Mesodermal cell (in vitro differentiated cells): ENCODE data around the gene TRPV5.

ENCODE experiments used
- H3K27ac ChIP-seq: 2 replicates; pipeline ENCODE4 v1.7.0; 2013; ENCODE audit warnings: mild to moderate bottlenecking, low read depth, low read length, moderate library complexity; ENCODE audit not compliant: severe bottlenecking
- H3K36me3 ChIP-seq: 2 replicates; pipeline ENCODE4 v1.7.1; 2013; ENCODE audit warnings: mild to moderate bottlenecking, low read length, moderate library complexity; ENCODE audit not compliant: control insufficient read depth, insufficient read depth
- H3K4me1 ChIP-seq: one replicate; pipeline ENCODE4 v1.7.1; 2013; ENCODE audit warnings: mild to moderate bottlenecking, low read length; ENCODE audit not compliant: insufficient read depth, control insufficient read depth, poor library complexity, severe bottlenecking
- H3K4me3 ChIP-seq: 2 replicates; pipeline ENCODE4 v1.7.0; 2013; ENCODE audit warnings: low read length, control low read depth, mild to moderate bottlenecking; ENCODE audit not compliant: insufficient read depth, poor library complexity, severe bottlenecking; ENCODE audit errors: extremely low read depth
- H3K9me3 ChIP-seq: 2 replicates; pipeline ENCODE4 v1.7.1; 2013; ENCODE audit warnings: mild to moderate bottlenecking, low read length, moderate library complexity; ENCODE audit not compliant: control insufficient read depth
- WGBS, 2 experiments: methylation state at CpG; one replicate each; pipeline ENCODE4 v1.1.5; 2013; ENCODE audit warnings: missing lambda C conversion rate in 2 of 2; ENCODE audit not compliant: insufficient coverage in 2 of 2; 5-methylcytosine and 5-hydroxymethylcytosine counted together

TRPV5 gene

GRCh38 chr7:142960955-142961512 lies 27.5 kb upstream of the TRPV5 start:
- Histone ChIP-seq H3K9me3 (no peaks in the 10 kb centered on the region), H3K4me1 (peaks cover 15% of the 10 kb centered on the region), H3K36me3 (no peaks in the 10 kb centered on the region), H3K27ac (no peak overlapping the region), H3K4me3 (no peak overlapping the region)
- 93 to 95% methylated on average over 3 of the region's 5 CpGs for WGBS, 2 experiments

- H3K36me3 ChIP-seq: no peaks in the 10 kb centered on the region
- no peak overlapping the region for H3K27ac ChIP-seq
- peaks cover 15% of the 10 kb centered on the region for H3K4me1 ChIP-seq
- H3K4me3 ChIP-seq: no peak overlapping the region
- H3K9me3 ChIP-seq: peaks cover 7% of the 10 kb centered on the region
Observed at GRCh38 chr7:142959202-142959601, 25.7 kb upstream of the TRPV5 start.

DNA sequence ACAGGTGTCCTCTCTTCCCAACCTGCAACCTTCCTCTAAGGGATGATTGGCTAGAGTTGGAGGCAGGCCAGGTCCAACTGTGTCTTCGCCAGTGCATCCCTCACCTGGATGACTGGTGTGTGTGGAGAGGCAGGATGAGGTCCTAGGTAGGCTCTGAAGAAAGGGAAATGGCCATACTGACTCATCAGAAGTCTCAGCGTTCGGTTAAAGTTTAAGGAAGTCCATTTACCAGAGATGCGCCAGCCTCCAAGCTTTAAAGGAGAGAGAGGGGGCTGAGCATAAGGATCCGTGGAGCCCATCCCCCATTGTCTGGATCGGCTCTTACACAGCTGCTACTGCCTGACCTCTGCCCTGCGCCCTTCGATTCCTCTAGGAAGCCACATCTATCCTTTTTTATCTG lies 24.2 kb upstream of the TRPV5 start:
- peaks cover 15% of the 10 kb centered on the region for H3K4me1 ChIP-seq
- WGBS, 2 experiments: 90 to 91% methylated on average over 2 to 8 of the region's 8 CpGs
- H3K36me3 ChIP-seq: no peaks in the 10 kb centered on the region
- H3K4me3 ChIP-seq: no peak overlapping the region
- H3K9me3 ChIP-seq: peaks cover 10% of the 10 kb centered on the region
- peak overlapping the region; percentile 72 for H3K27ac ChIP-seq

DNA sequence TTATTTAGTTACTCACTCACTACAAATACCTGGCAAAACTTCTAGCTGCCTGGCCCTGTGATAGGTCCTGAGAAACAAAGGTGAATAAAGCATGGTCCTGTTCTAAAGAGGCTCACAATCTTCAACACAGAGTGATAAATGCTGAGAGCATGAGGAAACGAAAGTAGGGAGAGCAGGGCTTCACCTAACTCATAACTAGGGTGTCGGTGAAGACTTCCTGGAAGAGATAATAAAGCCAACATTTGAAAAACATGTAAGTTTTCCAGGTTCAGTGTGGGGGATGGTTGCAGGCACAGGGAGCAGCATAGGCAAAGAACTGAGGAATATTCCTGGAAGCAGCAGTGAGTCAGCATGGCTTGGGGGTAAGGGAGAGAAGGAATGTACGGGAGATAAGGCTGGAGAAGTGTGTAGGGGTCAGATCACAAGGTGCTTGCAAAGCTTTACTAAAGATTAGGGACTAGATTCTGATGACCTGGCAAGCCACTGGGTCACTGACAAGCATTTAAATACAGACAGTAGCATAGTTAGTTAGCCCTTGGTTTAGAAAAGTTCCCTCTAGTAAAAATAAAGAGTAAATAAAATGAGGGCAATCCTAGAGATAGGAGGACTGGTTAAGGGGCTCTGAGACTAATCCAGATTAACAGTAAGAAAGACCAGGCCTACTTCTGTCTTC lies 23.5 kb upstream of the TRPV5 start:
- Histone ChIP-seq H3K4me1 (peaks cover 15% of the 10 kb centered on the region), H3K36me3 (no peaks in the 10 kb centered on the region), H3K4me3 (no peak overlapping the region), H3K27ac (peak overlapping the region; percentile 72), H3K9me3 (peaks cover 10% of the 10 kb centered on the region)
- 14 to 67% methylated on average over 1 to 3 of the region's 3 CpGs for WGBS, 2 experiments

GRCh38 chr7:142954680-142955268 lies 21.2 kb upstream of the TRPV5 start:
- Histone ChIP-seq H3K4me3 (no peak overlapping the region), H3K4me1 (peaks cover 15% of the 10 kb centered on the region), H3K27ac (no peak overlapping the region), H3K9me3 (peaks cover 10% of the 10 kb centered on the region), H3K36me3 (no peaks in the 10 kb centered on the region)

DNA sequence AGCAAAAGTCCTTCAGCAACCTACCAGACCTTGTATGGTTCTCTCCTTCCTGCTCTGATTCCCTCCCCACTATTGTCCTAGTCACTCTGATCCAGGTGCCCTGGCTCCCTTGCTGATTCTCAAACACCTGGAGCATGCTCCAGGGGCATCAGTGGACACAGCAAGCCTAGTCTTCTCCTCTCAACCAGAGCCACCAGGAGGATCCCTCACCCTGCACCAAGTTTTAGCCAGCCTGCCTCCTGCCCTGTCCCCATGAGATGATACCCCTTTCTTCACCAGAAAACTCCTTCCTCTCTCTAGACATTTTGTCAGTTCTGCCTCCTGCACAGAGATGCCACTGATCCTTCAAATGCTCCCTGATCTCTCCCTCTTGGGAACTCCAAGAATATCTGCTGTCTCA lies 16.7 kb upstream of the TRPV5 start:
- H3K36me3 ChIP-seq: no peaks in the 10 kb centered on the region
- H3K4me1 ChIP-seq: no peaks in the 10 kb centered on the region
- H3K4me3 ChIP-seq: no peak overlapping the region
- H3K27ac ChIP-seq: no peak overlapping the region
- peaks cover 10% of the 10 kb centered on the region for H3K9me3 ChIP-seq

- Histone ChIP-seq H3K4me3 (no peak overlapping the region), H3K27ac (no peak overlapping the region), H3K4me1 (no peaks in the 10 kb centered on the region), H3K9me3 (no peaks in the 10 kb centered on the region), H3K36me3 (no peaks in the 10 kb centered on the region)
- WGBS, 2 experiments: 93 to 94% methylated on average over 2 to 3 of the region's 4 CpGs
Observed at GRCh38 chr7:142948603-142949002, 15.1 kb upstream of the TRPV5 start.

GRCh38 chr7:142945001-142945400 lies 11.5 kb upstream of the TRPV5 start:
- 71 to 85% methylated on average over 2 to 3 of the region's 3 CpGs for WGBS, 2 experiments
- Histone ChIP-seq H3K9me3 (no peaks in the 10 kb centered on the region), H3K4me3 (no peak overlapping the region), H3K4me1 (no peaks in the 10 kb centered on the region), H3K27ac (no peak overlapping the region), H3K36me3 (no peaks in the 10 kb centered on the region)

- Histone ChIP-seq H3K4me1 (no peaks in the 10 kb centered on the region), H3K9me3 (no peaks in the 10 kb centered on the region), H3K4me3 (no peak overlapping the region), H3K27ac (no peak overlapping the region), H3K36me3 (no peaks in the 10 kb centered on the region)
- WGBS, 2 experiments: 83 to 91% methylated on average over 4 to 7 of the region's 7 CpGs
Observed at GRCh38 chr7:142943706-142944268, 10.2 kb upstream of the TRPV5 start.

GRCh38 chr7:142942746-142943145 lies 9.2 kb upstream of the TRPV5 start:
- 95 to 100% methylated on average over 5 to 6 of the region's 6 CpGs for WGBS, 2 experiments
- Histone ChIP-seq H3K9me3 (no peaks in the 10 kb centered on the region), H3K4me1 (no peaks in the 10 kb centered on the region), H3K4me3 (no peak overlapping the region), H3K36me3 (no peaks in the 10 kb centered on the region), H3K27ac (no peak overlapping the region)

GRCh38 chr7:142941541-142941940 lies 8.0 kb upstream of the TRPV5 start:
- no peaks in the 10 kb centered on the region for H3K9me3 ChIP-seq
- H3K4me1 ChIP-seq: no peaks in the 10 kb centered on the region
- 92 to 97% methylated on average over 6 to 7 of the region's 7 CpGs for WGBS, 2 experiments
- no peaks in the 10 kb centered on the region for H3K36me3 ChIP-seq
- H3K4me3 ChIP-seq: no peak overlapping the region
- no peak overlapping the region for H3K27ac ChIP-seq
